GM06990 (cell line): ENCODE results near the gene TFAM.

Experiments
- DNase-seq: peaks from one replicate; pipeline ENCODE4 v3.0.0-alpha.2; 2011; ENCODE audit not compliant: insufficient read length; ENCODE audit errors: extremely low read depth
- H3K27me3 ChIP-seq: replicated peaks from 2 replicates; pipeline ENCODE4 v1.6.0; 2011; ENCODE audit warnings: low read length; ENCODE audit not compliant: control insufficient read depth, insufficient read depth
- H3K36me3 ChIP-seq: 2 replicates; pipeline ENCODE4 v1.5.1; 2011; ENCODE audit warnings: low read length; ENCODE audit not compliant: control insufficient read depth, insufficient read depth
- H3K4me3 ChIP-seq: replicated peaks from 2 replicates; pipeline ENCODE4 v1.5.1; 2011; ENCODE audit warnings: low read depth, mild to moderate bottlenecking, control low read depth, low read length
- TF ChIP-seq, protein P1 (sequence below): IDR thresholded peaks from 2 replicates; pipeline ENCODE4 v1.5.1; 2011; ENCODE audit warnings: low read length, control low read depth, mild to moderate bottlenecking, inconsistent platforms; ENCODE audit not compliant: insufficient read depth, poor library complexity, severe bottlenecking

TFAM gene

DNA sequence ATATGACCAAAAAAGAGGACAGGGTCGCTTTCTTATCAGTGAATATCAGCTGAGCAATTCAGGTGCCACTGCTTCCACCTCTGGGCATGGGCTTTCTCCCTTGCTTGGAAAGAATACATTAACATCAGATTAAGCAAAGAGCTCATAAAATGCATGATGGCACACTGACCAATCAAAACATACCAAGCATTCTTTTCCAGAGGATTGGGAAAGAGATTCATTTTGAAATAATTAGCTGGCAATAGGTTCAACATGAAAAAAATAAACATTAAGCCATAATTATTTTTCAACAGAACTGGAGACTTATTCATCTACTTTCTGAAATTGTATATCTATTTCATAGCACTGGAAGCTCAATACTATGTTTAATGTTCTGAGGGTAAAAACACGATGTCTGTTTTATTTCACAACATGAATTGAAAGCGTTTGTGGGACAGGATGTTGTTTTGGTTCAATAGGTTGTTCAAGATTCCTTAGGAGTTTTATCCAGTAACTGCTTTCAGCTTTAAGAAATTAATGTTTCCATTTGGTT is 53.2 kb downstream of the TFAM start:
- TF ChIP-seq, protein P1, sequence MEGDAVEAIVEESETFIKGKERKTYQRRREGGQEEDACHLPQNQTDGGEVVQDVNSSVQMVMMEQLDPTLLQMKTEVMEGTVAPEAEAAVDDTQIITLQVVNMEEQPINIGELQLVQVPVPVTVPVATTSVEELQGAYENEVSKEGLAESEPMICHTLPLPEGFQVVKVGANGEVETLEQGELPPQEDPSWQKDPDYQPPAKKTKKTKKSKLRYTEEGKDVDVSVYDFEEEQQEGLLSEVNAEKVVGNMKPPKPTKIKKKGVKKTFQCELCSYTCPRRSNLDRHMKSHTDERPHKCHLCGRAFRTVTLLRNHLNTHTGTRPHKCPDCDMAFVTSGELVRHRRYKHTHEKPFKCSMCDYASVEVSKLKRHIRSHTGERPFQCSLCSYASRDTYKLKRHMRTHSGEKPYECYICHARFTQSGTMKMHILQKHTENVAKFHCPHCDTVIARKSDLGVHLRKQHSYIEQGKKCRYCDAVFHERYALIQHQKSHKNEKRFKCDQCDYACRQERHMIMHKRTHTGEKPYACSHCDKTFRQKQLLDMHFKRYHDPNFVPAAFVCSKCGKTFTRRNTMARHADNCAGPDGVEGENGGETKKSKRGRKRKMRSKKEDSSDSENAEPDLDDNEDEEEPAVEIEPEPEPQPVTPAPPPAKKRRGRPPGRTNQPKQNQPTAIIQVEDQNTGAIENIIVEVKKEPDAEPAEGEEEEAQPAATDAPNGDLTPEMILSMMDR, result no peak
- H3K27me3 ChIP-seq, result no peaks in the 10 kb centered on the region
- no peaks in the 10 kb centered on the region for H3K36me3 ChIP-seq
- H3K4me3 ChIP-seq, result no peak overlapping the region
- no peak for DNase-seq

DNA sequence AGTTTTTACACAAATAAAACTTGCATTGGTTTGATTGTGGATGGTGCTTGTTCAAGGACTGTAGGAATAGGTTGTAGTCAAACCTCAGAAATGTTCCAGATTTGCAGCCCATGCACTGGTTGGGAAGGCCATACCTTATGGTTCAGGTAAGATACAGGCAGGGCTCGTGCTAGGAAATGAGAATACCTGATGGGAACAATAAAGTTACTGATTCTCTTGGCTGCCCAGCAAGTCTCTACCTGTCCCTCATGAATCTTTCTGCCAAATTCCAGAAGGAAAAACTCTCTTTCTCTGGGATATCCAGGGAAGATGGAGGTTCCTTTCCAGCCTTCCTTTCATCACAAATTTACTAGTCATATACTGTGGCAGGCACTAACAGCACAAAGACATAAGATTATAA is 53.8 kb downstream of the TFAM start:
- no peak for DNase-seq
- Histone ChIP-seq H3K27me3 (no peaks in the 10 kb centered on the region), H3K4me3 (no peak overlapping the region), H3K36me3 (no peaks in the 10 kb centered on the region)
- TF ChIP-seq, protein P1, result no peak

DNA sequence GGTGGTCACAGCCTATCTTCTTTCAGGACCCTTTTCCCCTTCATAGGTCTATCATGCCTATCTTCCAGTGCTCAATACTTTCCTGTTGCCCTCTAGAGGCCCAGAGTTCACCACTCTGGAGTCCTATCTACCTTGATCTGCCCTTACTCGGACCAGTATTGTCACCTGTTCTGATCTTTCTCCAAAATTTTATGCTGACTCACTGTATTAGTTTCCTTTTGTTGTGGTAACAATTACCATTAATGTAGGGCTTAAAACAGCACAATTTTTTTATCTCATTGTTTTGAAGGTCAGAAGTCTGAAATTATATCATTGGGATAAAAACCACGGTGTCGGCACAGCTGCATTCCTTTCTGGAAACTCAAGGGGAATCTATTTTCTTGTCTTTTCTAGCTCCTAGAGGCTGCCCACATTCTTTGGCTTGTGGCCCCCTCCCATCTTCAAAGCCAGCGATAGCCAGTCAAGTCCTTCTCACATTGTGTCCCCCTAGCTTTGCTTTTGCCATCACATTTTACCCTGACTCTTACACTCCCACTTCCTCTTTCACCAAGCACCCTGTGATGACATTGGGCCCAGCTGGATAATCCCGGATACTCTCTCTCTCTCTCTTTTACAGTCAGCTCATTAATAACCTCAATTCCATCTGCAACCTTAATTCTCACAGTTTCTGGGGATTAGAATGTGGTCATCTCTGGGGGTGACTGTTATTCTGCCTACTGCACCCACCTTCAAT is 54.6 kb downstream of the TFAM start:
- Histone ChIP-seq H3K36me3 (no peaks in the 10 kb centered on the region), H3K27me3 (no peaks in the 10 kb centered on the region), H3K4me3 (no peak overlapping the region)
- DNase-seq, result no peak
- TF ChIP-seq, protein P1, result no peak

DNA sequence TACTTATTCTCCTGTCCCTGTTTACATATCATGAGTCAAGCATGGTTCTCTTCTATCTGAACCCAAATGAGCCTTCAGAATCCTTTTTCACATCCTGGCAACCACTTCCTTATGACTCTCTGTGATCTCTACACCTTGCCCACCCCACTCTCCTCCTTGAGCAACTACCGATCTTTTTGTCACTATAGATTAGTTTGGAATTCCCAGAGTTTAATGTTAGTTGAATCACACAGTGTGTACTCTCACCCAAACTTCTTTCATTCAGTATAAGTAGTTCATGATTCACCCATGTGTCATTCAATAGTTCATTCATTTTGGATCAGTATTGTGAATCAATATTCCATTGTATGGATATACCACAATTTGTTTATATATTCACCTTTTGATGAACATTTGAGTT is 55.3 kb downstream of the TFAM start:
- no peaks in the 10 kb centered on the region for H3K27me3 ChIP-seq
- TF ChIP-seq, protein P1, result no peak
- no peak for DNase-seq
- no peak overlapping the region for H3K4me3 ChIP-seq
- H3K36me3 ChIP-seq, result no peaks in the 10 kb centered on the region

DNA sequence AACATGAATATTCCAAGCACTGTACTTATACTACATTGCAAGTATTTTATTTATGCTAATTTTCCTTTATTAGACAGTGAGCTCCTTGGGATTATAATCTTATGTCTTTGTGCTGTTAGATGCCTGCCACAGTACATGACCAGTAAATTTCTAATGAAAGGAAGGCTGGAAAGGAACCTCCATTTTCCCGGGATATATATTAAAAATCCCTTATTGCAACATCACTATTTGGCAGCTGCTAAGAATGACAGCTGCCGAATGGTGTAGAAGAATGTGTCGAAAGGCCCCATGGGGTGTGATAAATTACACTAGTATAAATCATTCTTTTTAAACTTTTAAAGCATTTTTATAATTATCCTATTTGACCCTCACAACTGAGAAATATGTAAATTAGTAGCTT is 59.1 kb downstream of the TFAM start:
- TF ChIP-seq, protein P1, result no peak
- Histone ChIP-seq H3K36me3 (no peaks in the 10 kb centered on the region), H3K4me3 (no peak overlapping the region), H3K27me3 (no peaks in the 10 kb centered on the region)
- DNase-seq, result no peak
